Keratinocyte (primary cell): Measurements from ENCODE around the gene TBC1D2.

Experiments used
- EZH2 ChIP-seq: IDR thresholded peaks from one replicate; pipeline ENCODE4 v1.6.1; 2012; ENCODE audit warnings: inconsistent platforms, mild to moderate bottlenecking, low read length, moderate library complexity
- TF ChIP-seq, protein P1 (sequence below), 3 experiments: IDR thresholded peaks in 1 of 3; conservative IDR thresholded peaks in 1 of 3; optimal IDR thresholded peaks in 1 of 3; 2 replicates in 2 of 3; 3 replicates in 1 of 3; pipeline versions ENCODE3 to v1.5.1; 2011; ENCODE audit warnings: low read length in 3 of 3, mild to moderate bottlenecking in 3 of 3, moderate library complexity in 2 of 3, control low read depth in 1 of 3, inconsistent platforms in 1 of 3; ENCODE audit not compliant: insufficient read depth in 2 of 3; ENCODE audit errors: extremely low read depth in 1 of 3

GRCh38 chr9:98303633-98304125 is 48.2 kb upstream of the TBC1D2 start:
- TF ChIP-seq, protein P1, sequence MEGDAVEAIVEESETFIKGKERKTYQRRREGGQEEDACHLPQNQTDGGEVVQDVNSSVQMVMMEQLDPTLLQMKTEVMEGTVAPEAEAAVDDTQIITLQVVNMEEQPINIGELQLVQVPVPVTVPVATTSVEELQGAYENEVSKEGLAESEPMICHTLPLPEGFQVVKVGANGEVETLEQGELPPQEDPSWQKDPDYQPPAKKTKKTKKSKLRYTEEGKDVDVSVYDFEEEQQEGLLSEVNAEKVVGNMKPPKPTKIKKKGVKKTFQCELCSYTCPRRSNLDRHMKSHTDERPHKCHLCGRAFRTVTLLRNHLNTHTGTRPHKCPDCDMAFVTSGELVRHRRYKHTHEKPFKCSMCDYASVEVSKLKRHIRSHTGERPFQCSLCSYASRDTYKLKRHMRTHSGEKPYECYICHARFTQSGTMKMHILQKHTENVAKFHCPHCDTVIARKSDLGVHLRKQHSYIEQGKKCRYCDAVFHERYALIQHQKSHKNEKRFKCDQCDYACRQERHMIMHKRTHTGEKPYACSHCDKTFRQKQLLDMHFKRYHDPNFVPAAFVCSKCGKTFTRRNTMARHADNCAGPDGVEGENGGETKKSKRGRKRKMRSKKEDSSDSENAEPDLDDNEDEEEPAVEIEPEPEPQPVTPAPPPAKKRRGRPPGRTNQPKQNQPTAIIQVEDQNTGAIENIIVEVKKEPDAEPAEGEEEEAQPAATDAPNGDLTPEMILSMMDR (optimal IDR thresholded peaks at IDR 0.05 in 1 of 3, IDR thresholded peaks at IDR 0.05 in 1 of 3, conservative IDR thresholded peaks at IDR 0.05 in 1 of 3; ENCODE audit: extremely low read depth in 1 of 3, insufficient read depth in 2 of 3, low read length in 3 of 3): no peak
- TF ChIP-seq EZH2: no peak
